IMR-90 (cell line): ENCODE results near the gene DNAH8. TPM values are rescaled to one million over a fixed set of nuclear protein-coding genes. Genes with fewer than 3 reads are reported as not detected.

Source experiments
- ATAC-seq: fragments of 200-7000 bp; cut with Tn5 transposase; 2 replicates; pipeline ENCODE4 v1.9.1; 2020; ENCODE audit warnings: low read depth, mild to moderate bottlenecking, moderate library complexity
- BruUV-seq: library from RNA; stranded (reverse); fragments of 400-500 nt; replicated peaks from 2 replicates; lab custom pipeline; 2021; lab: Mats Ljungman, UMichigan
- CTCF ChIA-PET: fragments of 300-600 bp; formaldehyde crosslinking; extraction: SDS; loops from one replicate; lab custom pipeline; 2021; ENCODE audit warnings: antibody characterized with exemption; lab: Yijun Ruan, JAX
- POLR2A ChIA-PET: fragments of 300-600 bp; sonication (Branson Sonifier 250); formaldehyde crosslinking; loops from one replicate; lab custom pipeline; 2022; ENCODE audit warnings: antibody characterized with exemption; ENCODE audit not compliant: unreplicated experiment; lab: Charles Lee
- DNase-seq: peaks from one replicate; pipeline ENCODE4 v3.0.0; 2013
- H2AFZ ChIP-seq: replicated peaks from 2 replicates; pipeline ENCODE3; 2013; ENCODE audit warnings: low read length, mild to moderate bottlenecking; ENCODE audit not compliant: poor library complexity
- H2AK5ac ChIP-seq: 2 replicates; pipeline ENCODE4 v1.6.1; 2013; ENCODE audit warnings: low read depth, low read length, inconsistent platforms
- H2AK9ac ChIP-seq: replicated peaks from 2 replicates; pipeline ENCODE3; 2013; ENCODE audit warnings: mild to moderate bottlenecking, low read depth, low read length, moderate library complexity; ENCODE audit not compliant: poor library complexity
- H2BK120ac ChIP-seq: 2 replicates; pipeline ENCODE4 v1.6.1; 2013; ENCODE audit warnings: low read depth, low read length, inconsistent platforms
- H2BK15ac ChIP-seq: 3 replicates; pipeline ENCODE4 v1.6.1; 2013; ENCODE audit warnings: low read depth, low read length, inconsistent platforms
- H2BK20ac ChIP-seq: 2 replicates; pipeline ENCODE4 v1.6.1; 2013; ENCODE audit warnings: low read depth, mild to moderate bottlenecking, inconsistent platforms, low read length, moderate library complexity
- H2BK5ac ChIP-seq: 2 replicates; pipeline ENCODE4 v1.6.1; 2013; ENCODE audit warnings: mild to moderate bottlenecking, low read depth, low read length, inconsistent platforms; ENCODE audit not compliant: poor library complexity, severe bottlenecking
- H3K14ac ChIP-seq: replicated peaks from 2 replicates; pipeline ENCODE4 v1.6.1; 2013; ENCODE audit warnings: low read depth, low read length, inconsistent platforms
- H3K18ac ChIP-seq: 2 replicates; pipeline ENCODE4 v1.6.1; 2013; ENCODE audit warnings: low read depth, low read length, control low read depth
- H3K23ac ChIP-seq: 2 replicates; pipeline ENCODE4 v1.6.1; 2013; ENCODE audit warnings: low read depth, low read length, inconsistent platforms
- H3K27ac ChIP-seq: 2 replicates; pipeline ENCODE4 v1.5.1; 2013; ENCODE audit warnings: mild to moderate bottlenecking, control low read depth, low read length; ENCODE audit not compliant: insufficient read depth
- H3K27me3 ChIP-seq: 2 replicates; pipeline ENCODE4 v1.6.1; 2013; ENCODE audit warnings: low read length; ENCODE audit not compliant: control insufficient read depth, insufficient read depth
- H3K36me3 ChIP-seq: 2 replicates; pipeline ENCODE4 v1.6.1; 2013; ENCODE audit warnings: low read length, mixed read lengths; ENCODE audit not compliant: control insufficient read depth, insufficient read depth
- H3K4ac ChIP-seq: 2 replicates; pipeline ENCODE4 v1.6.1; 2013; ENCODE audit warnings: low read depth, low read length, inconsistent platforms
- H3K4me1 ChIP-seq: 2 replicates; pipeline ENCODE4 v1.6.1; 2013; ENCODE audit warnings: low read length, mixed read lengths; ENCODE audit not compliant: control insufficient read depth, insufficient read depth
- H3K4me2 ChIP-seq: 2 replicates; pipeline ENCODE4 v1.6.1; 2013; ENCODE audit warnings: low read depth, mild to moderate bottlenecking, control low read depth, low read length, moderate library complexity
- H3K4me3 ChIP-seq: 2 replicates; pipeline ENCODE4 v1.5.1; 2013; ENCODE audit warnings: low read depth, mild to moderate bottlenecking, control low read depth, low read length, moderate library complexity; ENCODE audit not compliant: insufficient read depth
- H3K56ac ChIP-seq: 2 replicates; pipeline ENCODE4 v1.6.1; 2013; ENCODE audit warnings: low read length, inconsistent platforms; ENCODE audit not compliant: insufficient read depth; ENCODE audit errors: extremely low read depth
- H3K79me1 ChIP-seq, 2 experiments: 2 replicates each; pipeline ENCODE4 v1.6.1; 2013; ENCODE audit warnings: low read length in 2 of 2, inconsistent platforms in 1 of 2, low read depth in 1 of 2
- H3K9ac ChIP-seq: 2 replicates; pipeline ENCODE4 v1.6.1; 2013; ENCODE audit warnings: low read depth, low read length, control low read depth
- H3K9me1 ChIP-seq: 2 replicates; pipeline ENCODE4 v1.6.1; 2013; ENCODE audit warnings: low read length, inconsistent platforms; ENCODE audit not compliant: insufficient read depth
- H3K9me3 ChIP-seq: 2 replicates; pipeline ENCODE4 v1.6.1; 2013; ENCODE audit warnings: low read length; ENCODE audit not compliant: control insufficient read depth, insufficient read depth
- H4K20me1 ChIP-seq: 2 replicates; pipeline ENCODE4 v1.6.1; 2013; ENCODE audit warnings: low read length, inconsistent platforms; ENCODE audit not compliant: insufficient read depth
- H4K5ac ChIP-seq: 2 replicates; pipeline ENCODE4 v1.6.1; 2013; ENCODE audit warnings: mild to moderate bottlenecking, low read depth, low read length, control low read depth
- H4K8ac ChIP-seq, 2 experiments: 2 replicates each; pipeline ENCODE4 v1.6.1; 2013; ENCODE audit warnings: low read depth in 2 of 2, low read length in 2 of 2, control low read depth in 1 of 2, inconsistent platforms in 1 of 2
- H4K91ac ChIP-seq: 2 replicates; pipeline ENCODE4 v1.6.1; 2013; ENCODE audit warnings: low read depth, low read length, inconsistent platforms; ENCODE audit not compliant: insufficient read depth
- BHLHE40 ChIP-seq: fragments of 150-350 bp; IDR thresholded peaks from 2 replicates; pipeline ENCODE4 v1.6.1; 2016; ENCODE audit warnings: mild to moderate bottlenecking, low read depth, low read length
- CEBPB ChIP-seq: IDR thresholded peaks from 2 replicates; pipeline ENCODE4 v1.6.1; 2012; ENCODE audit warnings: low read depth, low read length, improper control_type of control experiment
- CHD1 ChIP-seq: IDR thresholded peaks from 2 replicates; pipeline ENCODE4 v1.6.1; 2012; ENCODE audit warnings: low read depth, low read length, improper control_type of control experiment
- CTCF ChIP-seq: conservative IDR thresholded peaks from 2 replicates; pipeline ENCODE4 v1.5.1; 2012; ENCODE audit warnings: mild to moderate bottlenecking, low read depth, low read length, improper control_type of control experiment
- ELK1 ChIP-seq: fragments of 150-350 bp; IDR thresholded peaks from 2 replicates; pipeline ENCODE4 v1.6.1; 2016; ENCODE audit warnings: low read depth, mild to moderate bottlenecking, low read length, moderate library complexity, borderline replicate concordance
- FOS ChIP-seq: fragments of 150-350 bp; IDR thresholded peaks from 2 replicates; pipeline ENCODE4 v1.6.1; 2016; ENCODE audit warnings: low read depth, low read length
- MAFK ChIP-seq: IDR thresholded peaks from 2 replicates; pipeline ENCODE4 v1.6.1; 2012; ENCODE audit warnings: low read depth, low read length, improper control_type of control experiment
- MAZ ChIP-seq: IDR thresholded peaks from 2 replicates; pipeline ENCODE4 v1.6.1; 2012; ENCODE audit warnings: low read depth, mild to moderate bottlenecking, low read length, improper control_type of control experiment, moderate library complexity, borderline replicate concordance
- MXI1 ChIP-seq: IDR thresholded peaks from 2 replicates; pipeline ENCODE4 v1.6.1; 2012; ENCODE audit warnings: low read depth, mild to moderate bottlenecking, low read length, moderate library complexity, borderline replicate concordance
- NFE2L2 ChIP-seq: fragments of 150-350 bp; IDR thresholded peaks from 2 replicates; pipeline ENCODE4 v1.6.1; 2016; ENCODE audit warnings: low read depth, mild to moderate bottlenecking, low read length
- POLR2A ChIP-seq: IDR thresholded peaks from 2 replicates; pipeline ENCODE4 v1.6.1; 2012; ENCODE audit warnings: mild to moderate bottlenecking, low read depth, low read length
- RAD21 ChIP-seq: IDR thresholded peaks from 2 replicates; pipeline ENCODE4 v1.6.1; 2012; ENCODE audit warnings: low read length, improper control_type of control experiment
- RCOR1 ChIP-seq: IDR thresholded peaks from 2 replicates; pipeline ENCODE4 v1.6.1; 2012; ENCODE audit warnings: mild to moderate bottlenecking, low read length, improper control_type of control experiment; ENCODE audit not compliant: insufficient replicate concordance
- RFX5 ChIP-seq: IDR thresholded peaks from 2 replicates; pipeline ENCODE4 v1.8.0; 2012; ENCODE audit warnings: low read depth, mild to moderate bottlenecking, low read length, moderate library complexity
- SMC3 ChIP-seq: fragments of 150-350 bp; IDR thresholded peaks from 2 replicates; pipeline ENCODE4 v1.6.1; 2016; ENCODE audit warnings: low read depth, mild to moderate bottlenecking, antibody characterized with exemption, low read length, moderate library complexity
- WGBS, 2 experiments: methylation state at CpG; one replicate each; pipeline versions ENCODE4 v1.1.5 to v1.1.7; 2013; ENCODE audit warnings: missing lambda C conversion rate in 2 of 2; ENCODE audit not compliant: insufficient read length in 1 of 2; ENCODE audit errors: extremely low coverage in 2 of 2; 5-methylcytosine and 5-hydroxymethylcytosine counted together
- dilution Hi-C: fragments of 300-500 bp; cut with HindIII; formaldehyde crosslinking; loops from one replicate; pipeline ENCODE4 v1.14.3; 2018; ENCODE audit warnings: low sequenced_read_pairs; ENCODE audit not compliant: unreplicated experiment
- in situ Hi-C: fragments of 300-500 bp; cut with MboI; formaldehyde crosslinking; loops from 3 replicates; pipeline ENCODE4 v1.14.3; 2019; ENCODE audit warnings: low sequenced_read_pairs, inconsistent platforms, mixed read lengths
- intact Hi-C: fragments of 100-400 bp; cut with micrococcal nuclease; formaldehyde crosslinking; loops from 2 replicates; pipeline ENCODE4 v1.10.0; 2022
- polyA plus RNA-seq, 3 experiments: library from polyadenylated mRNA; depleted of rRNA; stranded (reverse); fragments of >200 nt; gene quantifications; 2 replicates each; pipeline ENCODE4 v1.2.3, GENCODE V29; 2012; ENCODE audit warnings: low replicate concordance in 1 of 3
- total RNA-seq: library from RNA; depleted of rRNA; stranded (reverse); fragments of >200 nt; gene quantifications from 2 replicates; pipeline ENCODE4 v1.2.3, GENCODE V29; 2012

Gene DNAH8
- total and polyA plus RNA-seq, 2 of the 4 experiments (the other 2 are of a cell fraction), result not detected

- WGBS, 2 experiments, result no CpG with 5 or more reads among the region's 3 CpGs
- POLR2A ChIA-PET, result no interaction called here
- in situ Hi-C loops, result no loop called here
Measured at GRCh38 chr6:38837101-38837500, 122.0 kb downstream of the DNAH8 start.

More at GRCh38 chr6:38837101-38837500, 122.0 kb downstream of the DNAH8 start:
- Histone ChIP-seq H4K5ac (no peak overlapping the region), H3K36me3 (no peaks in the 10 kb centered on the region), H3K9ac (no peak overlapping the region), H2BK20ac (no peak overlapping the region), H3K4me1 (no peaks in the 10 kb centered on the region), H3K23ac (no peak overlapping the region), H3K4me2 (no peak overlapping the region), H2BK15ac (no peak overlapping the region), H3K4me3 (no peak overlapping the region), H3K27ac (no peak overlapping the region), H2AK5ac (no peak overlapping the region), H2BK5ac (no peak overlapping the region), H2AK9ac (no peak overlapping the region), H3K79me1 (no peaks in the 10 kb centered on the region), H3K18ac (no peak overlapping the region), H3K14ac (no peak overlapping the region), H2AFZ (no peak overlapping the region), H3K4ac (no peak overlapping the region), H3K27me3 (no peaks in the 10 kb centered on the region), H2BK120ac (no peak overlapping the region), H4K20me1 (no peaks in the 10 kb centered on the region), H3K9me1 (no peaks in the 10 kb centered on the region), H4K8ac (no peak overlapping the region), H3K9me3 (no peaks in the 10 kb centered on the region), H4K91ac (no peak overlapping the region), H3K56ac (no peak overlapping the region)
- no peak for ATAC-seq
- CTCF ChIA-PET, result no interaction called here
- TF ChIP-seq CHD1, result no peak
- TF ChIP-seq RFX5, result no peak
- no peak for TF ChIP-seq MXI1
- TF ChIP-seq NFE2L2, result no peak
- TF ChIP-seq MAFK, result no peak
- no peak for TF ChIP-seq CEBPB
- TF ChIP-seq CTCF, result no peak
- no peak for TF ChIP-seq RCOR1
- TF ChIP-seq ELK1, result no peak
- TF ChIP-seq RAD21, result no peak
- no peak for TF ChIP-seq POLR2A
- TF ChIP-seq SMC3, result no peak
- no peak for TF ChIP-seq BHLHE40
- no peak for TF ChIP-seq MAZ
- no peak for TF ChIP-seq FOS
- dilution Hi-C loops (no loop called here), intact Hi-C loops (no loop called here)
- no TSS peak for BruUV-seq
- DNase-seq, result no peak
